HepG2 (cell line): ENCODE data around the gene YWHAQ.

Experiments
- HMG20B ChIP-seq: conservative IDR thresholded peaks from 2 replicates; pipeline ENCODE4 v1.6.1; 2016; ENCODE audit warnings: missing genetic modification reagents, missing compliant biosample characterization
- KDM1A ChIP-seq: IDR thresholded peaks from 2 replicates; pipeline ENCODE4 v1.6.1; 2016; ENCODE audit warnings: missing compliant biosample characterization
- KLF11 ChIP-seq: IDR thresholded peaks from 2 replicates; pipeline ENCODE4 v1.6.1; 2016; ENCODE audit warnings: missing compliant biosample characterization
- ZBTB1 ChIP-seq: sonication (generic); formaldehyde crosslinking; IDR thresholded peaks from 2 replicates; pipeline ENCODE4 v1.4.0; 2020; ENCODE audit warnings: missing genetic modification reagents, borderline replicate concordance
- ZNF138 ChIP-seq: sonication (generic); formaldehyde crosslinking; IDR thresholded peaks from 2 replicates; pipeline ENCODE4 v1.5.0; 2020; ENCODE audit warnings: mild to moderate bottlenecking, low read depth, missing genetic modification reagents
- ZNF83 ChIP-seq: sonication (generic); formaldehyde crosslinking; IDR thresholded peaks from 2 replicates; pipeline ENCODE4 v1.4.0; 2020; ENCODE audit warnings: missing genetic modification reagents, mild to moderate bottlenecking, borderline replicate concordance

DNA sequence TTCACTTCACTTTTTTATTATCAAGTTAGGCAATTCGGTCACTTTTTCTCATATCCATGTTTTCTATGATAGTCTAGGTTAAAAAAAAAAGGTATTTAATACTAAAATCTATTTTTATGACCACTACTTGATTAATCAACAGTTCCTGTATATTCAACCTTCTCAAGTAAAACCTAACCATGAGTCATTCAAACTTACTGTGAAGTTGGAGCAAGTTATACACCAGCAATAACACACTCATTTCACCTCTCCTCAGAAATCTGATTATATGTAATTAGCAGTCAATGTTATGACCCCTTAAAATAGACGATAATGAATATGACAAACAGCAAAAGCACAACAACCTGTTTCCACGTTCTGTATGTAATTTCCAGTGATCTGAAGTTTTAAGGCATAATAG lies 40.2 kb downstream of the YWHAQ start:
- no peak for TF ChIP-seq ZNF138
- TF ChIP-seq ZNF83 (CRISPR knock-in tag), result no peak
- no peak for TF ChIP-seq KDM1A (CRISPR knock-in tag)
- no peak for TF ChIP-seq HMG20B (CRISPR knock-in tag)
- TF ChIP-seq KLF11 (CRISPR knock-in tag), result no peak
- TF ChIP-seq ZBTB1, result no peak
